ENCODE measurements around the gene ATRN.

Gene ATRN

GRCh38 chr20:3691306-3691705 lies 220.5 kb downstream of the ATRN start:
- TF ChIP-seq CTCF (IDR thresholded peaks at IDR 0.05; ENCODE audit: borderline replicate concordance, insufficient read depth, low read depth, low read length): no peak
- no peak overlapping the region for H3K4me3 ChIP-seq (ENCODE audit: low read depth, low read length)

GRCh38 chr20:3691897-3692296 lies 221.1 kb downstream of the ATRN start:
- no peak for TF ChIP-seq CTCF (IDR thresholded peaks at IDR 0.05; ENCODE audit: borderline replicate concordance, insufficient read depth, low read depth, low read length)
- H3K4me3 ChIP-seq (ENCODE audit: low read depth, low read length): no peak overlapping the region

- no peak for TF ChIP-seq CTCF (IDR thresholded peaks at IDR 0.05; ENCODE audit: borderline replicate concordance, insufficient read depth, low read depth, low read length)
- H3K4me3 ChIP-seq (ENCODE audit: low read depth, low read length): no peak overlapping the region
Measured at GRCh38 chr20:3692706-3693294, 222.0 kb downstream of the ATRN start.

- no peak overlapping the region for H3K4me3 ChIP-seq (ENCODE audit: low read depth, low read length)
- TF ChIP-seq CTCF (IDR thresholded peaks at IDR 0.05; ENCODE audit: borderline replicate concordance, insufficient read depth, low read depth, low read length): no peak
Measured at GRCh38 chr20:3693376-3693775, 222.6 kb downstream of the ATRN start.

GRCh38 chr20:3694864-3695263 lies 224.0 kb downstream of the ATRN start:
- no peak overlapping the region for H3K4me3 ChIP-seq (ENCODE audit: low read depth, low read length)
- TF ChIP-seq CTCF (IDR thresholded peaks at IDR 0.05; ENCODE audit: borderline replicate concordance, insufficient read depth, low read depth, low read length): no peak

- H3K4me3 ChIP-seq (ENCODE audit: low read depth, low read length): no peak overlapping the region
- TF ChIP-seq CTCF (IDR thresholded peaks at IDR 0.05; ENCODE audit: borderline replicate concordance, insufficient read depth, low read depth, low read length): peak; percentile 30; the same call in 1 of the 2 replicates
Measured at GRCh38 chr20:3696200-3696599, 225.4 kb downstream of the ATRN start.

GRCh38 chr20:3696745-3697587 lies 226.1 kb downstream of the ATRN start:
- TF ChIP-seq CTCF (IDR thresholded peaks at IDR 0.05; ENCODE audit: borderline replicate concordance, insufficient read depth, low read depth, low read length): no peak
- H3K4me3 ChIP-seq (ENCODE audit: low read depth, low read length): no peak overlapping the region

All from GM12875 (cell line).